HG02884 (cell line): ENCODE data around the gene TENT5C.

Source experiments
- ATAC-seq: cut with Tn5 transposase; IDR thresholded peaks from one replicate; pipeline ENCODE4 v1.9.1; 2021; ENCODE audit warnings: mild to moderate bottlenecking, moderate library complexity; ENCODE audit not compliant: unreplicated experiment

TENT5C gene

DNA sequence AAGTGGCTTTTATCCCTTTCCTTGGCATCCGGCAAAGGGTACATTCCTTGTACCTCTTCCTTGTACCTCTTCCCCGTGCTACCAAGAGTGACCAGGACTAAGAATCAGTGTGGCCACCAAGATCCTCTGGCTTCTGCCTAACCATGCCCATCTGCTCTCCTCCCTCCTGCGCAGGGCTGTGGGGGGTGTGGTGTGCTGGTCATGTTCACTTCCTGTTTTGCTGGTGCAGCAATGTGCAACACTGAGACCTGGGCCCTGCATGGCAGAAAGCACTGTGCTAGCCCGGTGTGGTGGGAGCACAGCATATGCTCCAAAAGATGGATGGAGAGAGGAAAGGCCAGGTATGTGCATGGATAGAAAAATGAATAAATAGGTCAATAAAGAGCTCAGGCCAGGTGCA is 33.3 kb upstream of the TENT5C start:
- ATAC-seq, result no peak

DNA sequence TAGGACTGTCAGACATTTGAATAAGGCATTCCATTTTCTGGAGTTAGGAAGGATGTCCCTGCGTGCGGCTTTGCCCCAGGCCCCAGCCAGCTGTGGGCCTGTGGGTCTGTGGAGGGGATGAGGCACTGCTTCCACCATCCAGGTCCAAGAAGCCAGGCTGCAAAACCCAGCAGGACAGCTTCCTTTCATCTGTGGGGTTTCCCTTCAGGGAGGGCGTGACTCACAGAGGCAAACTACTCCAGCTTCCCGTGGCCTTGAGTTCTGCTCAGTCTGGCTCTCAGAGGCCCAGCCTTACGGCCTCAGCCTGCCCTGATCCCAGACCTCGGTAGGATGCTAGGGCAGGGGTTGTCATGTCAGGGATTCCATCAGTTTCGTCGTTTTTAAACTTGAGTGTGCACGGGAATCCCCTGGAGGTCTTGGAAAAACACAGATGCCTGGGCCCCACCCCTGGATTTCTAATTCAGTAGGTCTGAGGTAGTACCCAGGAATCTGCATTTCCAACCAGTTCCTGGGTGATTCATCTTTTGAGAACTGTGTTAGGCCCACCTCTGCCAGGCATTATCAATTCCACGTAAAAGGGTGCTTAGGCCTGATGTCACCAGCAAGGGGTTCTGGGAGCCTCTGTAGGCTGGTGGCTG is 32.3 kb upstream of the TENT5C start:
- ATAC-seq, result no peak

DNA sequence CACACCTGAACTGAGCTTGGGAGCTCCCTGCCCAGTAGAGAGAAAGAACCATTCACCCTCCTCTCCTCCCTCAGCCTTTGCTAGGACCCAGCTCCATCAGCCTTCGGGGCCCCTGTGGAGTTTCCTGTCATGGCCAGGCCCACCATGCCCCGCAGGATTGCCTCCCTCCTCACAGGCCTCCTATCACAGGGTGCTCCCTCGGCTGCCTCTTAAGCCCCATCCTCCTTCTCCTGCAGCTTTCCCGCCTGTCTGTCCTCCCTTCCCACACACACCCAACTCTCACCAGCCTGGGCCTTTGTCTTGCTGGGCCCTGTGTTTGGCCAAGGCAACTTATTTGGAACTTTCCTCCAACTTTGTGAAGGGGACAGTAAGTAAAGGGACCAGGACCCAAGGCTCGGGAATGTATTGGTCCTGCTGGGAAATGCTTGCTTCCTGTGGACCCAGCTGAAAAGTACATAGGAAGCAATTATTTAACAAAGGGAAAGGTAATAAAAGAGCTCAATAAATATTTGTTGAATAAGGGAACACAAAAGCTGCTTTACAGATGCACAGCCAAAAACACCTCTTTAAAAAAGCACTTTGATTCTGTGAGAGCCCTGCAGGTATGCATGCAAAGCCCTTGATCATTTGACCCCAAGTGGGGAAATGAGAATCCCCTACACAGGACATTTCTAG is 31.6 kb upstream of the TENT5C start:
- ATAC-seq, result no peak

DNA sequence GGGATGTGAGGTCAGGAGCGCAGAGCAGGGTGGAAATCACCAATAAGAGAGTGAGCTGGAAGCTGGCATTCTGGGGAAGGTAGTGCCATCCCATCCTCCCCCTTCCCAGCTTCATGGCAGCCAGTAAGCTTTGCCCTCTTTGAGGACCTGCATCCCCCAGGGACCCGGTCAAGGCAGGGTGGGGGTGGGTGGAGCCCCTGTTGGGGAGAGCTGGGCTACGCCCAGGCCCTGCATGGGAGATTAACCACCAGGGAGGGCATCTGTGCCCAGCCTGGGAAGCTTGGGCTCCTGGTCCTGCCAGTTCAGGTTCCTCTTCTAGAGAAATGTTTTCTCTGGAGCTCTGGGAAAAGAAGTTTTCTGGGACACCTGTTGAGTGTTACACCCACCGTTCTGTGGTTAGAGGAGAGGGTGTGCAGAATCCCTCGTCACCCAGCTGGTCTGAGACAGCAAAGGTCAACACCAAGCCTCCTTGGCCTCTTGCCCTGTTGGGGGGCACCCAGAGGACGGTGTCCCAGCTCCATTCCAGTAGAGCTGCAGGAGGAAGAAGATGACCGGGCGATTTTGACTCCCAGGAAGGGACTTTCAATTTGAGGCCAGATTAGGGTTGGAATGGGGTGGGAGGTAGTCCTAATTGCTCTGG is 30.1 kb upstream of the TENT5C start:
- no peak for ATAC-seq

DNA sequence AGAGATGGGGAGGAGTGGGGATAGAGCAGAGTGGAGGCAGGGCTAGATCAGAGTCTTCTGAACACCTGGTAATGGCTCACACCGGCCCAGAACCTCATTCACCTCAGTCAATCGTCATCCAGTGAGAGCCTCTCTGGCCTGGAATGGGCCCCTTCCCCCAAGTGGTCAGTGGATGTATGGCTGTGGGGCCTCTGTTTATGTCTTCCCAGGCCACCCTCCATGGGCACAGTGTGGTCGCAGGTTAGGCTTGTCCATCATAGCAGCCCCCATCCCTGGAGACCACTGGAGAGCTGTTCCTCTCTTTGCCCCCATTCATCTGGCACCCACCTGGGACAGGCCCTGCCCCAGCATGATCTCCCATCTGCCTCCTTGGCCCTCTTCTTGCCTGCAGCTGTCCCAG is 29.6 kb upstream of the TENT5C start:
- ATAC-seq, result no peak

DNA sequence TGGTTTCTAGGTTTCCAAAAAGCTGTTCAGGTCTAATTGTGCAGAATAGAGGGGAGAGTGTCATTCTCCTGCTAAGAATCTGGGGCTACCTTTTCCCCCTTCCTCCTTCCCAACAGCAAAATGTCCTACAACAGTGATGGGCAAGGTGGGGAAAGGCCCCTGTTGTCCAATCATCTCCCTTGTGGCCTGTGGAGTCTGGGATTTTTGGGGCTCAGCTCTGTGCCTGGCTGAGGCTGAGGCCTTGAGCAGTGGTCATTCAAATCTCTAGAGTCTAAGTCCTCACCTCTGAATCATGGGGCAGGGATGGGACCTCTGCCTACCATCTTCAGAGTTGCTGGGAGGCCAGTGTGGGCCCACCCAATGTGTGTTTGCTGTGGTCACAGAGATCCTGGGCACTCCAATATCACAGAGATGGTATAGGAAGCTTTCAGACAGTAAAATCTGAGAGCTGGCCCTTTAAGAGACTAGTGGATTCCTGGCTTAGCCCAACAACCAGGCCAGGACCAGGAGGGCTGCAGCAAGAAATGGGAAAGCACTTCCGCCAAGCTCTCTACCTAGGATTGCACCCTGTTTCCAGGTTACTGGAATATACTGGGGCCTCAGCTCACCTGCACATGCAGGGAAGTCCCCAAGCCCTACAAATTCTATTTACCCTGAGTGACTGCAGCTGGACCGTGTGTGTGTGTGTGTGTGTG is 28.5 kb upstream of the TENT5C start:
- no peak for ATAC-seq

DNA sequence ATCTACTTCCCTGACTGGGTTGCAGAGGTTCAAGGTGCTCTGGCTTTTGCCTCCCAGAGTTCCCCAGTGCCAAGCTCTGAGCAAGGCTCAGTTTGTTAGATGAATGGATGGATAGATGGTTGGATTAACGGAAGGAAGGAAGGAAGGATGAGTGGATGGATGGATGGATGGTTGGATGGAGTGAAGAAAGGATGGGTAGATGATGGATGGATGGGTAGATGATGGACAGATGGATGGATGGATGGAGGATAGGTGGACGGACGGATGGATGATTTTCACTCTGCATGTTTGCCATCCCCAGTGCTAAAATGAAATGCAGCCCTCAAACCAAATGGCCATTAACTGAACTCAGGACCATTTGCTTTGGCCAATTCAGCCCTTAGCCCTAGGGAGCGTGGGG is 27.4 kb upstream of the TENT5C start:
- no peak for ATAC-seq

DNA sequence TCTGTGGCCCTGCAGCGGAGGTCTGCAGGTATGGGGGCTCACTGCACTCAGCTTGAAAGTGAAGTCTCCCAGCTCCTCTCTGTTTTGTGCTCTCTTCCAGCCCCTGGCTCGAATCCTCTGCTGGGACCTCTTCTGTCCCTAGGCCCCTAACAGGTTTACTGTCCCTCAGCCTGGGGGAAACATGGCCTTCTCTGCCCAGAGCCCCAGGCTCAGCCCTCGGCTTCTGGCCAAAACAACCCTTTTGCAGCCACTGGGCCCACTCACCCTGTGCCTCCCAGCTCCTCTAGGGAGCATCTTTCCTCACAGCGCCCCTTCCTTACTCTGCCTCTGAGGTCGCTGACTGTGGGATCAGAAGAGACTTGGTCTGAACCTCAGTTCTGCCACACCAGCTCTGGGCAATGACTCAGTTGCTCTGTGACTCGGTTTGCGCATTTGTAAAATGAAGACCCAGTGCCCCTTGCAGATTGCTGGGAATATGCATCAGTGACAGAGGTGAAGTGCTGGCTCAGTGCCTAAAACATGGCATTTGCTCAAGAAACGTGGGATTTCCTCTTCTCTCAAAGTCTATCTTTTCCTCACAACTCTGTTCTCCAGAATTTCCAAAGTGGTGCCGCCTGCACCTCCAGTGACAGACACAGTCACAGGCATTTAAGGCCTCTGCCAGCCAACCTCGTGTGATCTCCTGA is 26.5 kb upstream of the TENT5C start:
- ATAC-seq, result no peak

DNA sequence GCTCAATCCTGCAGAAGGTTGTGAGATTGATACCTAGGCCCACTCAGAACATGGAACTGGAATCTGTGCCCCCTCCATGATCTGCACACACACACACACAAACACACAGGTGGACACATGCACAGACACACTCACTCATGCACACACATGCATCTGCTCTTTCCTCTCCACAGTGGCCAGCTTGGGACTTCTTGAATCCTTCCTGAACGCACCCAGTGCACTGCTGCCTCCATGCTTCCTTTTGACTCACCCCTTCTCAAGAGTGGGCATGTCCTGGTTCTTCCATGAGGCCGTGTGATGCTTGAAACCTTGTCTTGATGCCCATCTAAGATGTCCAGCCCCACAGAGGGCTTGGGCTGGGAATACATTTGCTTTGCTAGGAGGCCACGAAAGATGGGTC is 25.4 kb upstream of the TENT5C start:
- no peak for ATAC-seq

DNA sequence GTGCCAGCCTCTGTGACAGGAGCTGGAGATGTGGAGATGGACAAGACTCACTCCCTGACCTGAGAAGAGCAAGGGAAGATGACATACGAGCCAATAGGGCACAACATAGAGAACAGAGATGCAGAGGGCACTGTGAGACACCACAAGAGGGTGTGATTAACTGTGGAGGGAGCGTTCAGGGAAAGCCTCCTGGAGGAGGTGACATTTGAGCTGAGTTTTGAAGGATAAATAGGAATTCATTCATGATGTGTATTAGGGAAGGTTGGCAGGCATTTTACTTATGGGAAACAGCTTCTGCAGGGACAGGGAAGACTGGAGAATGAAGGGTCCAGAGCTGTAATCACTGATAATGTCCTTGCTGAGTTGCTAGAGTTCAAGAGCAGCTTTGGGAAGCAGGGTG is 25.0 kb upstream of the TENT5C start:
- no peak for ATAC-seq

DNA sequence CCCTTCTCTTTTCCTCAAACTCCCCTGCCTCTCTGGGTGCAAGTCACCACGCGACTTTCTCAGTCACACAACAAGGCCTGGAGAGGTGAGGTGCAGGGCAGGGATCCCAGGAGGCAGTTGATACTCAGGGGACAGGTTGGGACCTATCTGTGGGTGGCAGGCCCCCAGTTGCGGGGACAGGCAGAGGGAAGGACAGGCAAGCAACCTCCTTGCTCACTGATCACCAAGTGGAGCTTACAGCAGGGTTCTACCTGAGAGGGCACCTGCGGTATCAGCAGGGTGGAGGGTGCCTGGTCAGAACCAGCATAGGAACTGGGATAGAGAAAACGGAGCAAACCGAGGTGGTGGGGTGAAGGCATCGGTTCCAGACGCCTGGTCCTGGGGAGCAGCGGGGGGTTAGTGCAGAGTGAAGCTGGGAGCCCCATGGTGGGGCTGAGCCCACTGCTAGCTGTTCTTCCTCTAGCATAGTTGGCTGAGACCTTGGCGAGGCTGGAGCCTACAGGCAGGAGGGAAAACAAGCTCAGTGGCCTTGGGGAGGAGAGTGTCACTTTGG is 24.4 kb upstream of the TENT5C start:
- ATAC-seq, result no peak

DNA sequence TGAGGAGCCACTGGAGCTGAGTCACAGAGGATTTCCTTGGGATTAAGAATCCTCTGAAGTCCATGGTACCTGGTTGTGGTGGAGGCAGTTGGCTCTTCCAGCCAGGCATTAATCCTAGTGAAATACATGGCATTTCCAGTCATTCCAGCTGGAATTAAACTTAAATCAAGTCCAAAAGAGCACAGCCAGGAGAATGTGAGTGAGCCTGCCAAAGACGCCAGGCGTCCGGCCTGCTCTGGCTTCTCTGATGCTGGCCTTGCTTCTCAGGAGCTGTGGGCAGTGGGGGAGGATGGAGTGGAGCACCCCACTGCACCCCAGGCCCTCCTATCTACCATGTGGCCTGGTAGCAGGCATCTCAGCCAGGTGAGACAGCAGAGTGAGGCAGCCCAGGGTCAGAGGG is 23.4 kb upstream of the TENT5C start:
- ATAC-seq, result no peak

DNA sequence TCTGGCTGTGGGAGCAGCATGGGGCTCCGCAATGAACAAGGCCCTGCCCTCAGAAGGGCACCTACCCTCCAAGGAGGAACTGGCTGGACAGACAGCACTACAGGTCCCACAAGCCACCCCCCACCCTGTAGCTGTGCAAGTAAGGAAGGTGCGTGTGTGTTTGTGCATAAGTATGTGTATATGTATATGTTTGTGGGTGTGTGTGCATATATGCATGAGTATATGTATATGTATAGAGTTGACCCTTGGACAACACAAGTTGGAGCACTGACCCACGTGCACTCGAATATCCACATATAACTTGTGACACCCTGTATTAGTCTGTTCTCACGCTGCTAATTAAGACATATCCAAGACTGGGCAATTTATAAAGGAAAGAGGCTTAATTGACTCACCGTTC is 22.6 kb upstream of the TENT5C start:
- ATAC-seq, result no peak

DNA sequence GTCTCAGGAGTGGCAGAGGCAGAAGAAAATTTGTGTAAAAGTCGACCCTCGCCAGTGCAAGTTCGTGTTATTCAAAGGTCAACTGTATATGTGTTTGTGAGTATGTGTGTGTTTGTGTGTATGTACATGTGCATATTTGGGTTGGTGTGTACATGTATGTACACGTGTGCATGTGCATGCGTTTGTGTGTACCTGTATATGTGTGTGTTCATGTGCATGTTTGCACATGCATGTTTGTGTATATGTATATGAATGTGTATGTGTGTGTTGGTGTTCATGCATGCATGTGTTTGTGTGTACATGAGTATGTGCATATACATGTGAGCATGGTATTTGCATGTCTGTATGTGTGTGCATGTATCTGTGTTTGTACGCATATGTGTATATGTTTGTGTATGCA is 21.7 kb upstream of the TENT5C start:
- no peak for ATAC-seq

DNA sequence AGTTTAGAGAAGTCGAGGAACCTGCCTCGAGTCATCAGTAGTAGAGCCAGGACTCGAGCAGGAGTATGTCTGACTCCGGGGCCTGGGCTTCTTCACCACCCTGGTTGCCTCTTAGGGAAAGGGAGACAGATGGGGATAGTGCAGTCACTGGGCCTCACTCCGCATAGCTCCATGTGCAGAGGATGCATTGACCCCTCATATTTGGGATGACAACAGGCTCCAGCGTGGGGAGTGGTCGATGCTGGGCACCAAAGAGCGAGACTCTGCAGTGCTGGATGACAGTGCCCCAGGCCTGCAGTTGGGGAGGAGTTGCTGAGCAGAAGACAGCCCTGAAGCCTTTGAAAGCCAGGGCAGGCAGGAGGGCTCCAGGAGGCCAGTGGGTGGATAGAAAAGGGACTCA is 20.8 kb upstream of the TENT5C start:
- ATAC-seq, result no peak

DNA sequence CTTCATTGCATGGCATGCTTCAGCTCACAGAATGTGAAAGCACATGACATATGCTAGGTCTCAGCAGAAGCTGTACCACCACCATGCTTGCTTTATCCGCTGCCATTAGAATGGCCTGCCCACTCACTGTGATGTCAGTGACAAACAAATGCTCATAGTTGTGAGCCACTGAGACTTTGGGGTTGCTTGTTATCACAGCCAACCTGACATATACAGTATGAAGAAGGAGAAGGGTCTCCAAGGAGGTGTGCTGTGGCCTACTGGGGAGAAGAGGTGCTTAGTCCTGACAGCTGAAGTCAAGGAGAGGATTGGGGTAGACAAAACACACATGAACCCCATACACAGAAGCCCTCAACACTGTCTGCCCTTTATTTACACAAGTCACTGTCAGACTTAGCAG is 19.5 kb upstream of the TENT5C start:
- no peak for ATAC-seq

DNA sequence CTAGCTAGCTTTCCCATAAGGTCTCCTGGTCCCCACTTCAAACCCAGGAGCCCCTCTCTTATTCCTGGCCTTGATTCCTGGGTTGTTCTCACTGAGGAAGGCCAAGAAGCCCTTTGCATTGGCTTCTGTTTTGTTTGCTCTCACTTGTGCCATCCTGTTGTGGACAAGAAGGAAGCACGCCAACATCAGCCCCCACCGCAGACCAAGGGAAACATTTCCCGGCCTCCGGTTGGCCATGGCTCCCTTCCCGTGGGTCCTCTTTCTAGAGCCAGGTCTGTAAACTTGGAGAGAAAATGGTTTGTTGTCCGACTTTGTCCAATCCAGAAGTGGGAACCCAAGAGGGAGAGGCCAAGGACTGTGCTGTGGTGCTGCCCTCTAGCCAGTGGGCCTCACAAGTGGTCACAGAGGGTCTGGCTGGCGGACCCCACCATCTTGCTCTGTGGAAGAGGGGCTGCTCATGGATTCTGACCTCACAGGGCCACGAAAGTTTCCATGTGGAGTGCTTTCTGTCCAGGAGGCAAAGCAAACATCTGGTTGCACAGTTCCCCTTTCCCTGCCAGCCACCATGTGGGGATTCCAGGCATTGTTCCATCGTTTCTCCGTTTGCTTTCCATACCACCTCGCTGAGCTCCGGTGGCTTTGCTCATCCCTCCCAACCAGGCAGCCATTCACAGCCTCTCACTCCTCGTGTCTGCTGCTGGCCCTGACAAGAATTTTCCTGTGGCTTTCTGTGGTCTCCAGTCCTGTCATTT is 18.9 kb upstream of the TENT5C start:
- no peak for ATAC-seq

DNA sequence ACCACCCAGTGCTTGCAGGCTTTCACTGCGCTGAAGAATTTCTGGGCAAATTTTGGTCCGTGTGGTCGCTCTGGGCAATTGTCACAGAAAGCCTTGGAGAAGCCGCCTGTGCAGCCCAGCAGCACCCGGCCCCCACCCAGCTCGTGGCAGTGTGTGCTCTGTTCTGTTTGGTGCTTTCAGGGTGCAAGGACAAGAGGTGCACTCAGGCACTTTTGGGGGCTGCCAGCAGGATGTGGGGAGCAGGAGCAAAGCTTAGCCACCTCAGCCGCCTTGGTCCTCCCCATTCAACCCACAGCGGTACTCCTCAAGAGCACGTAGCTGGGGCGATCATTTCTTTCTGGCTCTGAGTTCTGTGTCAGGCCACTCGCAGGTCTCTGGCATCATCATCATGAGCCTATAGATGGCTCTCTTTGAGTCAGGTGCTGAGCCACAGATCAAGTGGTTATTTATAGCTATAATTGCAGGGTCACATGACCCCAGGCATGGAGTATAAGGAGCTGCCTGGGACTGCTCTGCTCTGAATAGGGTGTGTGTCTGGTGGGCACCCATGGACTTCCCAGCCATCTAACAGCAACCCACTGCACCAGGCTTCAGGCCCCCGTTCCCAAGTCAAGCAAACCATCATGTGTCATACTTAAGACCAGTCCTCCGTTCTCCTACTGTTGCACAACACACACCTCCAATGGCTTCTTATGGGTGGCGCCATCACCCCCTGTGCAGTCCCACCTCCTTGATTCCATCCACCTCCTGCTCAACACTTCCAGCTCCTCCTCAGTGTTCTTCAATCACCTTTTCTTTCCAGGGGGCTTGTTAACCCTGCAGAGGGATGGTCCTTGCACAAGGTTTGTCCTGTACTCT is 18.1 kb upstream of the TENT5C start:
- ATAC-seq, result no peak

DNA sequence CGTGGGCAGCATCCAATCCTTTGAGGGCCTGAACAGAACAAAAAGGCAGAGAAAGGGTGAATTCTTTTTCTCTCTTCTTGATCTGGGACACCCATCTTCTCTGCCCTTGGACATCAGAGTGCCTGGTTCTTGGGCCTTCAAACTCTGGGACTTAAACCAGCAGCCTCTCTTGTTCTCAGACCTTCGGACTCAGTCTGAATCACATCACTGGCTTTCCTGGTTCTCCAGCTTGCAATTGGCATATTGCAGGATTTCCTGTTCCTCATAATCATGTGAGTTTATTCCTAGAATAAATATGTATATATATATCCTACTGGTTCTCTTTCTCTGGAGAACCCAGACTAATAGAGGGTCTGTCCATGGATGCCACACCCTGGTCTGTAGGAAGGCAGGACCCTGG is 16.3 kb upstream of the TENT5C start:
- no peak for ATAC-seq
